GM19397 (cell line): ENCODE data around the gene IQCC.
A peak's percentile ranks its signal among the peaks of the same experiment; 100 is the strongest.
"Not testable (repeated sequence)": the region's sequence is repeated elsewhere in the genome, so short reads cannot be mapped to it uniquely, and the experiment has no call there.

Source experiments
- ATAC-seq: cut with Tn5 transposase; IDR thresholded peaks from one replicate; pipeline ENCODE4 v1.9.1; 2021; ENCODE audit warnings: mild to moderate bottlenecking, moderate library complexity; ENCODE audit not compliant: unreplicated experiment

IQCC gene

GRCh38 chr1:32205401-32206370 is at the start of gene IQCC:
Gene IQCC, plus strand, starts transcription at chr1:32205671. Its CDS starts 11 bp downstream, at chr1:32205682.
- ATAC-seq = peak; percentile 46

GRCh38 chr1:32159189-32159588 is 46.3 kb upstream of the IQCC start:
- ATAC-seq = no peak

GRCh38 chr1:32163405-32163804 is 42.1 kb upstream of the IQCC start:
- no peak for ATAC-seq

DNA sequence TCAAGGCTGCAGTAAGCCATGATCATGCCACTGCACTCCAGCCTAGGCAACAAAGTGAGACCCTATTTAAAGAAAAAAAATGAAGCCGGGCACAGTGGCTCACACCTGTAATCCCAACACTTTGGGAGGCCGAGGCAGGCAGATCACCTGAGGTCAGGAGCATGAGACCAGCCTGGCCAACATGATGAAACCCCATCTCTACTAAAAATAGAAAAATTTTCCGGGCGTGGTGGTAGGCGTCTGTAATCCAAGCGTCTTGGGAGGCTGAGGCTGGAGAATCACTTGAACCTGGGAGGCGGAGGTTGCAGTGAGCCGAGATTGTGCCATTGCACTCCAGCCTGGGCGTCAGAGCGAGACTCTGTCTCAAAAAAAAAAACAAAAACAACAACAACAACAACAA is 39.8 kb upstream of the IQCC start:
- ATAC-seq = not testable (repeated sequence)

- ATAC-seq = no peak
These were observed 34.5 kb upstream of the IQCC start for GRCh38 chr1:32170991-32171390.

DNA sequence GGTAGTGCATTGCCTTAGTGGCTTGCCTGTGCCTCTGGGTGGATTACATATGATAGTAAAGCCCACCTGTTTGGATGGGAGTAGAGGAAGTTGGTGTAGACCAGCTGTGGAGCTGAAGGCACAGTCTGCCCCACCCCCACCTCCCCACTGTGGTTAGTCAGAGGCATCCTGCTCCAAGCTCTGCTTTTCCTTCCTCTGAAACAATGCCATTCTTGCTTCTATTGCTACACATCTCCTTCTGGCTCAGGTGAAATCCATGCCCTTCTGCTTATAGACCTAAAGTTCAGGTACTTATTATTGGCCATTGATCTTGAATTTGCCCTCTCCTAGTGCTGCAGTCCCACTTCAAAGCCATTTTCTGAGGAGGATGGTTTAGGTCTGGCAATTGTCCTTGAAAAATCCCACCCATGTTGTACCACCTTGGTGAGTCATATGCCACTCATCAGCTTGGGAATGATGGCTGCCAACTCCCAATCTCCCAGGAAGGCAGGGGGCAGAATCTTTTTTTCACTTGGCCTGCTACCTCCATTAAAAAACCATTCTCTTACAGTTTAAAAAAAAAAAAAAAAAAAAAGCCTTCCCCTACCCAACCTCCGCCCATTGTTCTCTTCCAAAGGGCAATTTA is 32.7 kb upstream of the IQCC start:
- no peak for ATAC-seq

- ATAC-seq = no peak
These were observed 26.9 kb upstream of the IQCC start for GRCh38 chr1:32178380-32179192.

DNA sequence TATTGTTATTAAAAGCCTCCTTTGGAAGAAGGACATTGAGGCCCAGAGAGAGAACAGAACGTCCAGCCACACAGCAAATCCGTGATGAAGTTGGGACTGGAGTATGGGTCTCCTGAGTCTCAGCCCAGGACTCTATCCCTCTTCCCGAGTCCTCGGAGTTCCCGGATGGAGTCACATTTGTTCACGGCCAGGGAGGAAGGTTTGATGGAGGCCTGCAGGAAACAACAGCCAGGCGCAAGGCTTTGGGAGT is 26.4 kb upstream of the IQCC start:
- ATAC-seq = no peak

GRCh38 chr1:32179443-32180185 is 25.9 kb upstream of the IQCC start, which contains the start of gene TXLNA:
Gene TXLNA, plus strand, starts transcription at chr1:32179675. Its CDS starts 671 bp downstream, at chr1:32180346.
- ATAC-seq = peak; percentile 88

GRCh38 chr1:32180186-32181060 is 25.0 kb upstream of the IQCC start:
- no peak for ATAC-seq

DNA sequence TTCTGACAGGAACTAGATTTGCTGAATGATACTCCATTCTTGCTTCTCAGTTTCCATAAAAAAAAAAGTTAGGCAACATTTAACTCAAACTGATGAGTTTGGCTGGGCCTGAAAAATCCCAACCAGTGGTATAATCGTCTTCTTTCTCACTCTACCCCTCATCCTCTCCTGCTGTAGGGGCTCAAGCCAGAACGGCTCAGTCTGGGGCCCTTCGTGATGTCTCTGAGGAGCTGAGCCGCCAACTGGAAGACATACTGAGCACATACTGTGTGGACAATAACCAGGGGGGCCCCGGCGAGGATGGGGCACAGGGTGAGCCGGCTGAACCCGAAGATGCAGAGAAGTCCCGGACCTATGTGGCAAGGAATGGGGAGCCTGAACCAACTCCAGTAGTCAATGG is 24.4 kb upstream of the IQCC start:
- ATAC-seq = no peak

GRCh38 chr1:32181563-32181962 is 23.9 kb upstream of the IQCC start:
- no peak for ATAC-seq

DNA sequence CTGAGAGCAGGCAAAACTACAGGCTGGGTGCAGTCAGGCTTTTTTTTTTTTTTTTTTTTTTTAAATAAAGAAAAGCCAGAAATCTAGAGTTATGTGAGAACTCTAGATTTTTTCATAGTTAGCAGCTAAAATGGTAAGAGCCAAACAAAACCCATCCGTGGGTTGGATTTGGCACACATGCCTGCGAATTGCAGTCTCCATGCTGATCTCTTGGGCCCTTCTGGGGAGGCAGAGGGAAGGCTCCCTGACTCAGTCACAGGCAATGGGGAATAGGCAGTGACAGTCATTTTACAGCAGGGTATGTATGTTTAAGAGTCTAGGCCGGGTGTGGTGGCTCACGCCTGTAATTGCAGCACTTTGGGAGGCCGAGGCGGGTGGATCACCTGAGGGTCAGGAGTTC is 23.4 kb upstream of the IQCC start:
- ATAC-seq = no peak

GRCh38 chr1:32184650-32185049 is 20.8 kb upstream of the IQCC start:
- no peak for ATAC-seq

GRCh38 chr1:32186077-32186476 is 19.4 kb upstream of the IQCC start:
- ATAC-seq = no peak

GRCh38 chr1:32186491-32186890 is 19.0 kb upstream of the IQCC start:
- ATAC-seq = no peak

DNA sequence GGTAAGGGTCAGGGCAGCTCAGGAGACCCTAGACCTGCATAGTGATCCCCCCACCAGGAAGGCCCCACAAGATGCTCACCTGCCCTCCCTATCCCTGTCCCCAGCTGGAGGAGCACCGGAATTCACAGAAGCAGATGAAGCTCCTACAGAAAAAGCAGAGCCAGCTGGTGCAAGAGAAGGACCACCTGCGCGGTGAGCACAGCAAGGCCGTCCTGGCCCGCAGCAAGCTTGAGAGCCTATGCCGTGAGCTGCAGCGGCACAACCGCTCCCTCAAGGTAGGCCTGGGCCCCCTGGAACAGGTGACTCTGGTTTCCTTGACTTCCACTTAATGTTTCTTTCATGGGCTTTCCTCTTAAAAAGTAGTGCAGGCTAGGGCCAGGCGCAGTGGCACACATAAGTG is 17.6 kb upstream of the IQCC start:
- no peak for ATAC-seq

DNA sequence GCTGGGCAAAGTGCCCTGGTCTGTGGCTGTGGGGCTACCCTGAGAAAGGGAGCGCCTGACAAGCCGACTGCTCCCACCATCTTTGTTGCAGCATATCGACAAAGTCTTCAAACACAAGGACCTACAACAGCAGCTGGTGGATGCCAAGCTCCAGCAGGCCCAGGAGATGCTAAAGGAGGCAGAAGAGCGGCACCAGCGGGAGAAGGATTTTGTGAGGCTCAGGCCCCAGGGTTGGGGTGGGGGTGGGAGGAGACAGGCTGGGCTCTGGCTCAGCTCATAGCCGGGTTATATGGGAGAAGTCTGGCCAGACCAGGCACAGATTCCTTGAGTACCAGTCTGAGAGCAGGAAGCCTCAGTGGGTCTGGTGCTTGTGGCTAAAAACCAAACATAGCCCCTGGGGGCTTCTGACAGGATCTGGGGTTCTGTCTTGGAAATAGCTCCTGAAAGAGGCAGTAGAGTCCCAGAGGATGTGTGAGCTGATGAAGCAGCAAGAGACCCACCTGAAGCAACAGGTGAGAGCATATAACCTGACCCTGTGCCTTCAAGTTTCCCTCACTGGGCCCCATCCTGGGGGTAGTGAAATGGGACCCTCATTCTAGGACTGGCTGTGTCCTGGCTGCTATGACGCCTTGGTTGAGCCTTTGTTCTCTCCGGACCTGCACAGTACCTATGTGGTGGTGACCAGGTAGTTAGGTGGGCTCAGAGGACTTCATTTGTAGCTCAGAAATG is 13.1 kb upstream of the IQCC start:
- ATAC-seq = no peak

GRCh38 chr1:32194984-32195383 is 10.5 kb upstream of the IQCC start:
- no peak for ATAC-seq
